HG03571 (cell line): Measurements from ENCODE around the gene HYAL1.

Source experiments
- ATAC-seq: cut with Tn5 transposase; IDR thresholded peaks from one replicate; pipeline ENCODE4 v1.9.1; 2021; ENCODE audit not compliant: unreplicated experiment

HYAL1 gene

GRCh38 chr3:50334339-50335075 is 31.1 kb upstream of the HYAL1 start:
- ATAC-seq, result no peak

- ATAC-seq, result no peak
These were observed 30.5 kb upstream of the HYAL1 start for GRCh38 chr3:50333744-50334328.

GRCh38 chr3:50331364-50331907 is 28.1 kb upstream of the HYAL1 start:
- ATAC-seq, result no peak

GRCh38 chr3:50330330-50330729 is 27.0 kb upstream of the HYAL1 start:
- no peak for ATAC-seq

GRCh38 chr3:50327943-50328691 is 24.7 kb upstream of the HYAL1 start, which contains the start of gene TUSC2:
TUSC2 (minus strand) TSS chr3:50328223; CDS start chr3:50328099, 124 bp downstream.
- peak; percentile 68 for ATAC-seq

- ATAC-seq, result no peak
These were observed 23.8 kb upstream of the HYAL1 start for GRCh38 chr3:50327129-50327528.

GRCh38 chr3:50326182-50326541 is 22.8 kb upstream of the HYAL1 start:
- no peak for ATAC-seq

GRCh38 chr3:50325497-50326181 is 22.3 kb upstream of the HYAL1 start:
- no peak for ATAC-seq

- ATAC-seq, result no peak
These were observed 21.7 kb upstream of the HYAL1 start for GRCh38 chr3:50325113-50325480.

- ATAC-seq, result peak; percentile 23
These were observed 21.2 kb upstream of the HYAL1 start for GRCh38 chr3:50324351-50325112.

GRCh38 chr3:50323614-50324199 is 20.3 kb upstream of the HYAL1 start:
- ATAC-seq, result no peak

- no peak for ATAC-seq
These were observed 19.8 kb upstream of the HYAL1 start for GRCh38 chr3:50323092-50323600.

GRCh38 chr3:50322386-50323091 is 19.2 kb upstream of the HYAL1 start, which contains the start of gene HYAL2:
HYAL2 (minus strand) TSS chr3:50322745; CDS start chr3:50320489, 2,256 bp downstream.
- no peak for ATAC-seq

- no peak for ATAC-seq
These were observed 18.7 kb upstream of the HYAL1 start for GRCh38 chr3:50322115-50322385.

GRCh38 chr3:50321336-50322114 is 18.2 kb upstream of the HYAL1 start:
- peak; percentile 70 for ATAC-seq

- ATAC-seq, result peak; percentile 39
These were observed 17.5 kb upstream of the HYAL1 start for GRCh38 chr3:50320853-50321335.

- ATAC-seq, result no peak
These were observed 16.7 kb upstream of the HYAL1 start for GRCh38 chr3:50319894-50320625.
